ENCODE measurements around the gene ZNF143. TPM values are rescaled to one million over a fixed set of nuclear protein-coding genes. Genes with fewer than 3 reads are reported as not detected.

ZNF143 gene
- total RNA-seq, 1 donor from 2014 or later, result 30.3 TPM

DNA sequence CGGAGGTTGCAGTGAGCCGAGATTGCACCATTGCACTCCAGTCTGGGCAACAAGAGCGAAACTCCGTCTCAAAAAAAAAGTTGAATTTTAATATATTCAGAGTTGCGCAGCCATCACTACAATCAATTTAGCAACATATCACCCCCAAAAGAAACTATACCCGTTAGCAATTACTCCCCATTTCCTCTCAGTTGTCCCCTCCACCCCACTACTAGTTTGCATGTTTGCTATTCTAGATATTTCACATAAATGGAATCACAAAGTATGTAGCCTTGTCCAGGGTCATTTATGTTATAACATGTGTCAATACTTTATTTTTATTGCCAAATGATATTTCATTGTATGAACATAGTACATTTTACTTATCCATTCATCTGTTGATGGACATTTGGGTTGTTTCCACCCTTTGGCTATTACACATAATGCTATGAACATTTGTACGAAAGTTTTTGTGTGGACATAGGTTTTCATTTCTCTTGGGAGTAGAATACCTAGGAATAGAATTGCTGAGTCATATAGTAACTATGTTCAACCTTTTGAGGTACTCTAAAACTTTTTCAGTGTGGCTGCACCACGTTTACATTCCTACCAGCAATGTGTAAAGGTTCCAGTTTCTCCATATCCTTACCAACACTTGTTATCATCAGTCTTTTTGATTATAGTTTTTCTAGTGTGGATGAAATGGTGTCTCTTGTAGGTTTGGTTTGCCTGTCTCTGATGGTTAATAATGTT lies 2.2 kb downstream of the ZNF143 start:
- Mint-ChIP-seq H3K36me3 (peaks cover 23% of the 10 kb centered on the region), H3K4me3 (peak overlapping the region; percentile 98), H3K27me3 (no peaks in the 10 kb centered on the region), H3K4me1 (ENCODE audit: unreplicated experiment) (peaks cover 24% of the 10 kb centered on the region), H3K9me3 (peaks cover 5% of the 10 kb centered on the region), H3K27ac (peak overlapping the region; percentile 83)
- no peak for DNase-seq (ENCODE audit: extremely low spot score, unreplicated experiment)
- TF ChIP-seq, protein P1, sequence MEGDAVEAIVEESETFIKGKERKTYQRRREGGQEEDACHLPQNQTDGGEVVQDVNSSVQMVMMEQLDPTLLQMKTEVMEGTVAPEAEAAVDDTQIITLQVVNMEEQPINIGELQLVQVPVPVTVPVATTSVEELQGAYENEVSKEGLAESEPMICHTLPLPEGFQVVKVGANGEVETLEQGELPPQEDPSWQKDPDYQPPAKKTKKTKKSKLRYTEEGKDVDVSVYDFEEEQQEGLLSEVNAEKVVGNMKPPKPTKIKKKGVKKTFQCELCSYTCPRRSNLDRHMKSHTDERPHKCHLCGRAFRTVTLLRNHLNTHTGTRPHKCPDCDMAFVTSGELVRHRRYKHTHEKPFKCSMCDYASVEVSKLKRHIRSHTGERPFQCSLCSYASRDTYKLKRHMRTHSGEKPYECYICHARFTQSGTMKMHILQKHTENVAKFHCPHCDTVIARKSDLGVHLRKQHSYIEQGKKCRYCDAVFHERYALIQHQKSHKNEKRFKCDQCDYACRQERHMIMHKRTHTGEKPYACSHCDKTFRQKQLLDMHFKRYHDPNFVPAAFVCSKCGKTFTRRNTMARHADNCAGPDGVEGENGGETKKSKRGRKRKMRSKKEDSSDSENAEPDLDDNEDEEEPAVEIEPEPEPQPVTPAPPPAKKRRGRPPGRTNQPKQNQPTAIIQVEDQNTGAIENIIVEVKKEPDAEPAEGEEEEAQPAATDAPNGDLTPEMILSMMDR (conservative IDR thresholded peaks at IDR 0.05), result no peak

DNA sequence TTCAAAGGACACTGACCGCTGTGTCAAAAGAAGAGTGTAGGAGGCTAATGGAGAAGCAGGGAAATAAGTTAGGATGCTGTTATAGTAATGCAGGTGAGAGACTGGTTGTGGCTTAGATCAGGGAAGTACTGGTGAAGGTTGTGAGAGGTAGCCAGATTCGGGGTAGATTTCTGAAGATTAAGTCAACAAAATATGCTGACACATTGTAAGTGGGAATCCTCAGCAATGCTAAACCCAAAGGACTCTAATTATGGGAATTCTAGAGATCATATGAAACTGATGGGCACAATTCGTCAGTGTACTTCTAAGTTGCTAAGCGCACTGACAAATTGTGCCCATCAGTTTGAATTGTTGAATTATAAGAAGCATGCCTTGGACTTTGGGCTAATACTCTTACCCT lies 10.0 kb downstream of the ZNF143 start:
- no peaks in the 10 kb centered on the region for H3K27me3 Mint-ChIP-seq
- no peak for DNase-seq (ENCODE audit: extremely low spot score, unreplicated experiment)
- peaks cover 9% of the 10 kb centered on the region for H3K4me1 Mint-ChIP-seq (ENCODE audit: unreplicated experiment)
- H3K4me3 Mint-ChIP-seq, result no peak overlapping the region
- TF ChIP-seq, protein P1 (conservative IDR thresholded peaks at IDR 0.05), result no peak
- H3K36me3 Mint-ChIP-seq, result peaks cover 27% of the 10 kb centered on the region
- no peak overlapping the region for H3K27ac Mint-ChIP-seq
- H3K9me3 Mint-ChIP-seq, result no peaks in the 10 kb centered on the region

DNA sequence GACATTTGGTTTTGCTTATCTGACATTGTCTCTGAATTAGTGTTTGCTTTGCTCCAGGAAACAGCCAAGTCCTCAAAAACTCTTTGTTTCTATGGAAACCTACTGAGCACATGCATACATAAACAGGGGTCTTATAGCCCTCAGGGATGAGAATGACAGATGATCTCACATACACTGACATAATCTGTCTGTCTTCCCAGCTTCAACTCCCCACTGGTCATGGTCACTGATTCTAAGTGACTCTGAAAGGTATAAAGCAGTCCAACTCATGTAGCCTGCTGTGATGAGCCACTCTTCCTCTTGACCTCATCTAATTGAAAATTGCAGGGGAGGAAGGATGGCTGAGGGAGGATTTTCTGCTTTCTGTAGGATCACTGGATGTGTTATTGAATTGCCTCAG lies 12.6 kb downstream of the ZNF143 start:
- DNase-seq (ENCODE audit: extremely low spot score, unreplicated experiment), result no peak
- TF ChIP-seq, protein P1 (conservative IDR thresholded peaks at IDR 0.05), result no peak
- Mint-ChIP-seq H3K27me3 (no peaks in the 10 kb centered on the region), H3K9me3 (no peaks in the 10 kb centered on the region), H3K4me1 (ENCODE audit: unreplicated experiment) (peaks cover 5% of the 10 kb centered on the region), H3K4me3 (no peak overlapping the region), H3K36me3 (peaks cover 25% of the 10 kb centered on the region), H3K27ac (no peak overlapping the region)

DNA sequence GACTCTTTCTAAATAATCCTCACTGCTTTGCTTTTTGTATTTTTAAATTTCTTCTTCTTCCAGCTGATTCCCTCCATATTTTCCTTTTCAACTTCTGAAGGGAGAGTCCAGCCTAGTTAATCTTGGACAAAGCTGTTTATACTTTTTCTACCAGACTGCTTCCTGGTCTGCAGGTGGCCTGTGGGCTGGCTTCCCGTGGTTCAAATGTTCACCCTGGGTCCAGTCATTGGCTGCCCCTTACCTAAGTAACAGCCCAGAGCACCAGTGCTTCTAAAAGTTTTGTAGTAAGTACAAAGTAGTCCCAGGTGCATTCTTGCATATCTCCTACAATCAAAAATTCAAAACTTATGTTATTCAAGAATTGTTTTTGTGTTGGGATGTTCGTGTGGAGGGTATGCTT lies 19.1 kb downstream of the ZNF143 start:
- no peak overlapping the region for H3K27ac Mint-ChIP-seq
- no peaks in the 10 kb centered on the region for H3K4me1 Mint-ChIP-seq (ENCODE audit: unreplicated experiment)
- H3K36me3 Mint-ChIP-seq, result peaks cover 16% of the 10 kb centered on the region
- DNase-seq (ENCODE audit: extremely low spot score, unreplicated experiment), result no peak
- no peaks in the 10 kb centered on the region for H3K9me3 Mint-ChIP-seq
- H3K4me3 Mint-ChIP-seq, result no peak overlapping the region
- TF ChIP-seq, protein P1 (conservative IDR thresholded peaks at IDR 0.05), result no peak
- no peaks in the 10 kb centered on the region for H3K27me3 Mint-ChIP-seq

DNA sequence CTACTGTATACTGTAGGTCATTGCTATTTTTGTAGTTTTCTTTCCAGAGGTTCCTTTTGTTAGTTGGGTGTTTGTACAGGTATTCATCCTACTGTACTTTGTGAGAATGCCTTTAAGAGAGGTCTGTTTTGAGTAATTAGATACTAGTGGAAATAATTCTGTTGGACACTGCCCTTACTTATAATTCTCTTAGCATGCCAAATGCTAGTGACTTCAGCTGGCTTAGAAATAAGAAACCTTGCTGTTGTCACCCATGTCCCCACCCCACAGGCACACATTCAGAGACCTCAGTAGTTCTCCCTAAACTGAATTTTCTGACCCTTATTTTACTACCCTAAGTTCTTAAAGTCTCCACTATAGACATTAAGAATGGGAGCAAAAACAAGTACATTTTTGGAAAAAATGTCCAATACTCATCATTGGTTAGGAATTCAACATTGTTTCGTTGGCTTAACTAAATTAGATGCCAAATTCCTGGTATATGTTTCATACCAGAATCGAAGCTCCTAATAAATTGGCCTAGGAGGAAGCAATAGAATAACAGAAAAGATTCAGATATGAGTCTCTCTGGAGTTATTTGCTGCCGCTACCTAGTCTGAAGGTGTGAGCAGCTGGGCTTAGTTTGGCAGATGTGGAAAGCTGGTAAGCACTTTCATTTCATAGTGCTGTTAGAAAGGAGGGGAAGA lies 28.4 kb downstream of the ZNF143 start:
- TF ChIP-seq, protein P1 (conservative IDR thresholded peaks at IDR 0.05), result no peak
- Mint-ChIP-seq H3K4me1 (ENCODE audit: unreplicated experiment) (no peaks in the 10 kb centered on the region), H3K4me3 (no peak overlapping the region), H3K27me3 (no peaks in the 10 kb centered on the region), H3K36me3 (peaks cover 25% of the 10 kb centered on the region), H3K9me3 (no peaks in the 10 kb centered on the region), H3K27ac (no peak overlapping the region)
- no peak for DNase-seq (ENCODE audit: extremely low spot score, unreplicated experiment)

All from type B pancreatic cell (in vitro differentiated cells).